Measurements from ENCODE around the gene FYN.

Gene FYN

GRCh38 chr6:111831408-111831807 is 41.8 kb downstream of the FYN start:
- DNase-seq (ENCODE audit: low read depth) = no peak

DNA sequence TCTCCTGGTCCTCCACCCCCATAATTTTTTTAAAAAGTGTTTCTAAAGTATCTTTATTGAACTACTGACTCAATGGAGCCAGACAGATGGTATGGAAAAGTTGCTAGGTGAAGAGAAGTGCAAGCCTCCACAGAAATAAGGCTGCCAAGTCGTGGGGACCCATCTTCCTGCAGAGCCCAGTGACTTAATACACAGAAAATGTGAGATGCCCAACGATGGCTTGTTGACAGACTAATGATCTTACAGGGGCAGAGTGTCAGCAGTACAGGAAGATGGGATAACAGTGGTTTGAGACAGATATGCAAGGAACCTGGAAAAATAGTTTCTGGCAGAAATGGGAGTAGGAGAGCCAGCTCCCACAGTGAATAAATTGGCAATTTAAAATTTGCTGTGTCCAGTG is 43.3 kb downstream of the FYN start:
- no peak for DNase-seq (ENCODE audit: low read depth)

DNA sequence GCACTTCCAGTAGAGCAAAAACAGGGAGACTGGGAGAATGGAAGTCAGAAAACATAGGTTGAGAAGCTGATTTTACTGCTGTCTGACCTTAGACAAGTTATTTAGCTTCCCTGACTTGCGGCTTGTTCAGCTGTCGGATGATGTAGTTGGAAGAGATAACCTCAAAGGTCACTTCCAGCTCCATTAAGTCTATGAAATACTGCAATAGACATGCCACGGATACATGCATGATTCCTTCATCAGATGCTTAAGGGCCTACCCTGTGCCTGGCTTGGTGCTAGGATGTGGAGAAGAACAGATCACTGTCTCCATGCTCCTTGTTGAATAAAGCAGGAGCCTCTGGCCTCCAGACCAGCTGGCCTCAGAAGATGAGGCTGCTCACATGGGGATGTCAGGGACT is 43.7 kb downstream of the FYN start:
- DNase-seq (ENCODE audit: low read depth) = no peak

GRCh38 chr6:111828809-111829208 is 44.4 kb downstream of the FYN start:
- no peak for DNase-seq (ENCODE audit: low read depth)

DNA sequence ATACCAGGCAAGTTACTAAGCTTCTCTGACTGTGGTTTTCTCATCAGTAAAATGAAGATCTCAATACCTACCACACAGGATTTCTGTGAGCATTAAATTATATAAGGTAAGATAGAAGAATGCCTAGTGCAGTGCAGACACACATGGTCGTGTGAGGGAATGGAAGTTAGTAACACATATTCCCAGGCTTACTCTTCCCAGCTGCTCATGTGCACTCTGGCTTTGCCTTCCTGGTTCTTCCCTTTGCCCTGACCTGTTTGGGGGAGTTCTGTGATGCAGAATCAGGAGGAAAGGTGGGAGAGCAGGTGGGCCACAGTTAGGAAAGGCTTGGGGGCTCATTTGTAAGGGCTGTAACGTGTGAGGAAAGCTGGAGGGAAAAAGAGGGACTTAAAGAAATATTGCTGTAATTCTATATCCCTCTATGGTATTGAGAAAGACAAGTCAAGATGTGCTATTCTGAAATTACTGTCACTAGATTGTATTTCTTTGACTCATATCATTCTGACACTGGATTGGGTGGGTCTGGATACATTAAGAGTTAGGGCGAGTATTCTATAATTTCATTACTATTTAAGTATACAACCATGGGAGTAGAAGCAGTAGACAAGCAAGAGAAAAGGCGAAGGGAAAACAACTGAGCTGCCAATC is 47.7 kb downstream of the FYN start:
- DNase-seq (ENCODE audit: low read depth) = no peak

DNA sequence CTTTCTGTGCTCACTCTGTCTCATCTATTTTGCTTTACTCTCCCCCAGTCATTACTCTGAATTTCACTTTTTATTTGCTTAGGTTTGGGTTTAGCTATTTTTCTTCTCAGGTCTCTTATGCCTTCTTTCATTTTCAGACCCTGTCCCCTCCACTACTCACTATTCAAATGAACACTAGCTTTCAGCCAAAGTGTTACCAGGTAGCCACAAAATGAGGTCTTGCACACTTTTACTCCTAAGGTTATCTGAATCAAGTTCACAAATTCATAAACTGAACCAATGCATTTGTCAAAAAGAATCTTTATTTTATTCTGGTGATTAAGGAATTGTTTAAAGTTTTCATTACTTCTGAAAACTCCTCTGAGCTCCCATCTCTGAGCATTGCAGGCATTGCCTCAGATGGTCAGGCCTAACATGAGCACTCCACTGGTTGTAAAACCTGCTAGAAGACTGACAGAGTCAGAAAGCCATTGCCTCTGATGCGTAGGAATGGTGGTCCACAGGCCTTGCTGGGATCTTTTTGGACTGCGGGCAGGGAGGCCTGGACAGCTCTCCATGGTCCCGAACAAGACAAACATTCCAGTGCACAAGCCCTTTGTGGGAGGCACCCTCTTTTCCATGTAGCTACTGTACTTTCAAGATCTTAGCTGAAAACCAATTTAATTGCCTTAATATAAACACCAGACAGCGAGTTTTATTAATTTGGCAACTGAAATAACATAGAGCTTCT is 48.5 kb downstream of the FYN start:
- no peak for DNase-seq (ENCODE audit: low read depth)

GRCh38 chr6:111823831-111824607 is 49.2 kb downstream of the FYN start:
- DNase-seq (ENCODE audit: low read depth) = no peak

DNA sequence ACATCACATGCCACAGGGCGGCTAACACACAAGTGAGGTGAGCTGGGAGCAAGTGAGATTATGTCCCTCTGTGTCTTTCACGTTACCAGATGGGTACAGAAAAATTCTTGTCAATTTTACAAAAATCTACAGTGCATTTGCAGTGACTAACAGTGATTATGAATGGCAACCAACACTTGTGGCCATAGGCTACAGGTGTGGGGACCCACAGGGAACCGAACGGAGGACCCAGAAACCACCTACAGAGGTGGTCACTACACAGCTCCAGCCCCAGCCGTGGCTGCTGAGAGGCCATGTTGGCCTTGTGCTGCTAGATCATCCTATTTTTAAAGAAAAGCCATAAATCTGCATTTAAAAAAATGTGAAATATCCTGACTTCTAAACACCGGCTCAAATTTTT is 50.2 kb downstream of the FYN start:
- no peak for DNase-seq (ENCODE audit: low read depth)

DNA sequence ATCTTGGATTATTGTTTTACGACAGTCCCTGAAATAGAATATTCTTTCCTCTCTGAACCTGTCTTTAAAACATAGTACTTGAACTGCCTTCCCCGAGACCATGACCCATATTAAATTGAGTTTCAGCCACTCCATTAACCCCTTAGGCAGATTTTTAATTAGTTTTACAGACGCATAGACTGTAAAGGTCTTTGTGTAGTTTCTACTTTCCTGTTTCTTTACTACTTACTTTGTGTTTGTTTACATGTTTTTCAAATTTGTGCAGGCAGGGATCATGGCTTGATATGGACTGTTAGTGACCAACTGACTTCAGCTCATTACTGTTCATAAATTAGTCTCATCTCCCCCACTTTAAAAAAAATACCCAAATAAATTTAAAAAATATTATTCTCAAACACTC is 53.8 kb downstream of the FYN start:
- no peak for DNase-seq (ENCODE audit: low read depth)

DNA sequence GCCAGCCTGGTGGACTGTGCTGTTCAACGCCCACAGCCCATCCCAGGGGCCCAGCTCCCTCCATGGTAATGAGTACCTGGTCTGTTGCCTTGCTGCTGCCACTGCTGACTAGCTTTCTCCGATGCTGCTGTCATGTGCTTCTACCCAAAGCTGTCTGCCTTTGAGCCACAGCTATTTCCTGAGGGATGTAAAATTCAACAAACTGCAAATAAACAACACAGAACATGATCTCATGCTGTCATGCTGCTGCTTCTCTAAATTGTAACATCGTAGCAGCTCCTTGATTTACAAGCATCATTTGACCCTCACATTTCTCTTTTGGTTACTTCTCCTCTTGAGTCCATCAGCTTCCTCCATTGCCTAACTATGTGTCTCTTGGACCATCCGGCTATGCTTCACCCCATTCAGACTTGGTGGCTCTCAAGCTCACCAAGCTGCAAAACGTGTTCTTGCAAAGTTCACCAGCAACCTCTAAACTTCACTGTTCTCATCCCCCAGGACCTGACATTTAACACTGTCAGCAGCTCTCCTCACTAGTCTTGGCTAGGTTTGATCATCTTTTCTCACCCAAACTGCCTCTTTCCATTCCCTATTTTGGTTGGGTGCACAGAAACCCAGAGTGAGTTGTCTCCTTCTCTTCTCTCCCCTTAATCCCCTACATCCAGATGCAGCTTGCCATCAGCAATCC is 54.6 kb downstream of the FYN start:
- no peak for DNase-seq (ENCODE audit: low read depth)

DNA sequence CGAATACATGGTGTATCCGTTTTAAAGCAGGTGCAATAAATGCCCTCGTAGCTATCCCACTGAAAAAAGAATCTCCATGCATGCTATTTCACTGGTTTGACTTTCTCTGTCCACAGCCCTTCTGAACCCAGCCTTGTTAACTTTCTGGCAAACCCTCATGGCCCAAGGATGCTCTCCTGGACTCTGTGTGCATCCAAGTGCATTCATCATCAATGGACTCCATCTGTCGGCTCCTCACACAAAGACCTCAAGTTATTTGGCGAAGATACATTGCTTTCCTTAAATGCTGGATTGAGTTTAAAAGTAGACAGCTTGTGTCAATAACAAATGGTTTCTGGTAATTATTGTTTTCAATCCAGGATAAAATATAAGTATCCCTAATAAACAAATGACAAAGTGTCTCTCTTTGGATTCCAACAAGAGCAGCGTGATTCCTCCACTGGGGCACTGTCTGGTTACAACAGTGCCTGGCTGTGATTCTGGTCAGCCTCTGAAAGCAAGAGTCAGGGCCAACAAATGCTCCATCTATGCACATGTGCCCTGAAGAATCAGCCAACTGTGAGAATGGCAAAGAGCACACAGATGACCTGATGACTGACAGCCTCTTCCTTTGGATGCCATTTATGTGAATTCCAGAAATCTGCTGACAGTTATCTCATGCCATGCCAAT is 55.7 kb downstream of the FYN start:
- no peak for DNase-seq (ENCODE audit: low read depth)

DNA sequence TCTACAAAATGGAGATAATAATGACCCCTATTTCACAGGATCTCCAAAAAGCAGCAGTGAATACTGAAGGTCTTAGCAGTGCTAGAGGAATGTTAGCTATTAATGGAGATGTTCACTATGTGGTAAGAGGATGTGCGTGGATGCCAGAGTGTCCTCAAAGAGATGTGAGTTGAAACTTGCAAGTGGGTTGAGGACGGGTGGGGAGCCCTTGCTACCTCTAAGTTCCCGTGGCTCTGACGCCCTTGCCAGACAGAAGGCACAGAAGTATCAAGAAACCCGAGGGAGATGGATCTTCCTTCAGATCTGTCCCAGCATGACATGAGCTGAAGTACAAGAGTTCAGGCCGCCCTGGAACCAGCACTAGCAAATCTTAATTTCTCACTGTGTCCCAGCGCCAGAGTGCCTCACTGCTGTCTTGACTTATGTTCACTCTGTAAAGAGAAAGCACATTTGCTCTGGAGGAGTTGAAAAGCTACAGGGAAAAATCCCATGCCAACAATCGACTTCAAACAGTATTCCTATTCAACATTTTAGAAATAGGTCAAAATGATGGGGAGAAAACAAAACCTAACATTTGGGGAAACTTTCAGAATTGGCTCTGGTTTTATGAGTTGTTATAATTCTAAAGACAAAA is 59.5 kb downstream of the FYN start:
- no peak for DNase-seq (ENCODE audit: low read depth)

GRCh38 chr6:111813237-111813636 is 60.0 kb downstream of the FYN start:
- DNase-seq (ENCODE audit: low read depth) = no peak

GRCh38 chr6:111812060-111813038 is 60.9 kb downstream of the FYN start:
- DNase-seq (ENCODE audit: low read depth) = no peak

GRCh38 chr6:111810294-111811131 is 62.7 kb downstream of the FYN start:
- DNase-seq (ENCODE audit: low read depth) = no peak

DNA sequence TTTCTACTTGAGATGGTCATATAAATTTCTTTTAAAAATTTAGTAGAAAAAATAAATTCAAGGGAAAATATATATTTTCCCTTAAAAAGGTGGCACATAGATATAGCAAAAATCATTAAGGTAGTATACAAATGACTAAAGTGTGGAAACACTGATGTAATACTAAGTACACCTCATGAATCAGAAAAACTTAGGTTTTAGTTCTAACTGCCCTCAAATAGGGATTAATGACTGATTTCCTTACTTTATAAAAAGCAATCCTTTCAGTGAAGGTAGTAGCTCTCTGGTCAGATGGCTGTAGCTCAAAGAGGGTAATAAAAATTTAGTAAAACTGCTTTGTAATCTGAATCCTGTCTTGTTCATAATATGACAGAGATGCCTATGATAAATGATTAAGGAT is 63.5 kb downstream of the FYN start:
- no peak for DNase-seq (ENCODE audit: low read depth)

GRCh38 chr6:111809264-111809663 is 64.0 kb downstream of the FYN start:
- no peak for DNase-seq (ENCODE audit: low read depth)

DNA sequence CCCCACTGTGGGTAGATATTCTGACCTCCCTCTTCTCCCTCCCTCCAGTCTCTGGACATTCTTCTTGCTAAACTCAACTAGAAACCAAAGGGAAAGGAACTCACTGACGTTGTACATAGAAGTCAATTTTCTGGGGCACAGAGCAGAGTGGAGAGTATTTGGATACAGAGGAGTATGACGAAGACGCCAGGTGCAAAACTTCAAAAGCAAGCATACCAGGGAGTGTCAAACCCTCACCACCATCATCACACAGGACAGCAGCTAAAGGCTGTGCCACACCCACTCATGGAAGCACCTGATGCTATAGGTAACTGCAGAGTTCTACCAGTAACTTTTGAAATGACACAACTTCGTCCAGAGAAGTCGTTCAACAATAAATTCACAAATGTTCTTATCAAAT is 64.8 kb downstream of the FYN start:
- DNase-seq (ENCODE audit: low read depth) = no peak

All from activated gamma-delta T cell treated with anti-CD3 and anti-CD28 coated beads, Interleukin-2, amount 50 U/mL, for 16 hours (primary cell).